Ishikawa (cell line): ENCODE measurements around the gene DCTN1.

Experiments
- CREB1 ChIP-seq: IDR thresholded peaks from 2 replicates; pipeline ENCODE4 v1.6.1; 2012; ENCODE audit warnings: low read depth
- EP300 ChIP-seq: IDR thresholded peaks from 2 replicates; pipeline ENCODE4 v1.6.1; 2012; ENCODE audit warnings: borderline replicate concordance
- FOXM1 ChIP-seq: IDR thresholded peaks from 2 replicates; pipeline ENCODE4 v1.6.1; 2012; ENCODE audit warnings: low read depth, borderline replicate concordance
- REST ChIP-seq: IDR thresholded peaks from 2 replicates; pipeline ENCODE4 v1.6.1; 2012; ENCODE audit warnings: low read depth, mild to moderate bottlenecking
- YY1 ChIP-seq: IDR thresholded peaks from 2 replicates; pipeline ENCODE4 v1.6.1; 2012; ENCODE audit warnings: low read depth
- ZBTB7A ChIP-seq: IDR thresholded peaks from 2 replicates; pipeline ENCODE4 v1.6.1; 2012; ENCODE audit warnings: low read depth

GRCh38 chr2:74417197-74417596 is 37.1 kb upstream of the DCTN1 start:
- no peak for TF ChIP-seq REST
- no peak for TF ChIP-seq YY1
- no peak for TF ChIP-seq ZBTB7A
- no peak for TF ChIP-seq EP300
- TF ChIP-seq FOXM1 = no peak
- TF ChIP-seq CREB1 = no peak
